Activated CD4-positive, alpha-beta T cell treated with anti-CD3 and anti-CD28 coated beads, Interleukin-2, amount 50 U/mL, for 4 hours (primary cell): ENCODE results near the gene USP2.

Source experiments
- DNase-seq, 2 experiments: peaks; one replicate each; pipeline ENCODE4 v3.0.0-alpha.2; 2020

Gene USP2

GRCh38 chr11:119375337-119376196, 5.9 kb downstream of the USP2 start:
- no peak for DNase-seq

DNA sequence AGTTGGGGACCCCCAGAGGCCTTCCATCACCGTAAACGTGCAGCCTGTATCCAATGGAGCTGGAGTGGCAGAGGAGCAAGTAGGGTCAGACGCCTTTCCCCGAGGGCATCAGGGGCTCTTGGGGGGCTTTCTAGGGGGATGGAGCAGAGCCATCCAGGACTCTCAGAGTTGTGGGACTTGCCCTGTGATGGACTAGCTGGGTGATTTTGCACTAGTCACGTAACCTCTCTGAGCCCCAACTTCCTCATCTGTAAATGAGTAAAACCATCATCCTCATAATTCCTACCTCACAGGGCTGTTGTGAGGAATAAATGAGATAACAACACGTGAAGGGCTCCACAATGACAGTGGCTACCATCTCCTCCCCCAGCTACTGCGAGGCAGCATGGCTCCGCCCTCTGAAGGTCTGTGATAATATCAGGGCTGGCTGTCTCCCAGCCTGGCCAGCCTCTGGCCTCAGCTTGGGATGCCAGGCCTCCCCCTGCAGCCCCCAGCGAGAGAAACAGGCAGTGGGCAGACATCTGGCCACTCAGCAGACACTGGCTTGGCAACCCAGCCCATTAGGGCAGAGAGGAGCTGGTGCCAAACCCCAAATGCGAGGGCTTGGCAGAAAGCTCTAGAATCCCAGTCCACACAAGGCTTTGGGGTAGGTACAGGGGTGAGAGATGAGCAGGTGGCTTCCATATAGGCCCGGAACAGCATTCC, 6.7 kb downstream of the USP2 start:
- no peak for DNase-seq

GRCh38 chr11:119373921-119374631, 7.4 kb downstream of the USP2 start:
- peak; percentile 25 to 28 for DNase-seq

- no peak for DNase-seq
Measured at GRCh38 chr11:119373059-119373920, 8.2 kb downstream of the USP2 start.

- no peak for DNase-seq
Measured at GRCh38 chr11:119372260-119373058, 9.0 kb downstream of the USP2 start.

DNA sequence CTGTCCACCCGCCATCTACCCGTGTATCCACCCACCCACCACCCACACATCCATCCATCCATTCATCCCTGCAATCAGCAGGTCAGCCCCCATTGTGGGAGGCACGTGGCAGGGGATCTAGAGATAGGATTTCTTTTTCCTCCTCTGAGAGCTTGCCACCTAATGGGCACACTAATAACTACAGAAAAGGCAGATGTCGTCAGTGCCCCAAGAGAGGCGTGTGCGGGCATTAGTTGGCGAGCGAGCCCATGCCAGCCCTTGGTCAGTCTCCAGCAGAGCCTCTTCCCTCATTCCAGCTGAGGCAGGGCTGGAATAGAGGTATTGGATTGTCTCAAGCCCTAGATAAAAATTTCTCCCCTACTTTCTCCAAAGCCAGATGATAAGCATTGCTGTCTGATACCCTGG, 9.7 kb downstream of the USP2 start:
- DNase-seq, result no peak

- no peak for DNase-seq
Measured at GRCh38 chr11:119371067-119371601, 10.4 kb downstream of the USP2 start.

- no peak for DNase-seq
Measured at GRCh38 chr11:119370486-119371046, 10.9 kb downstream of the USP2 start.

DNA sequence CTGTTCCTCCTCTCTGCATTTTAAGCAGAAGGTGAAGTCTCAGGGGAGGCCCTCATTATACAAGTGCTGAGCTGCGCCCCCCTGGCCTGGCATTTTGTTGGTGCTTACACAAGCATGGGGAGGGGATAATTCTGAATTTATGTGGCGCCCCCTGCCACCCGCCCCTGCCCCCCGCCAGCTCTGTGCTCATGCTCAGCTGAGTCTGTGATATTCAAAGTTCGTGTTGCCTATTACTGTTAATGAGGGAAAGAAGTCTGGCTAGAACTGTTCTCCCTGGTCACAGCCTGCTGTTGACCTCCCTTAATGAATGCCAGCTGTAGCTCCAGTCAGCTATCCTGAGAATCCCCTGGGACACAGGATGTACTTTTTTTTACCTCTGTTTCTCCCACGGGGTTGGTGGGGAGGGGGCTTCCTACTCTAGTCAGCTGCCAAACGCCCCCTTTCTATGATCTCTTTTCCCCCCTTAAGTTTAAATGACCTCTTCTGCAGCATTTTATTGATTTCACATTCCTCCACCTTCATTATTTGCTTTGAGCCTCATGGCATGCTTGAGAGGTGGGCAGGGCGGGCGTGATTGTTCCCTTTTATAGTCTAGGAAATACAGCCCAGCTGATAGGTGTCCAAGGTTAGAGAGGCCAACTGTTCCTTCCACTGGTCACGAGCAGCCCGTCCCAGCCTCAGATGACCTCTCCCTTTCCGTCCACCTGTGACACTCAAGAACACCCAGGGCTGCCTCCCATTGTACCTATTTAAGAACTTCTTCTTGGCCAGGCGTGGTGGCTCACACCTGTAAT, 12.2 kb downstream of the USP2 start:
- no peak for DNase-seq

DNA sequence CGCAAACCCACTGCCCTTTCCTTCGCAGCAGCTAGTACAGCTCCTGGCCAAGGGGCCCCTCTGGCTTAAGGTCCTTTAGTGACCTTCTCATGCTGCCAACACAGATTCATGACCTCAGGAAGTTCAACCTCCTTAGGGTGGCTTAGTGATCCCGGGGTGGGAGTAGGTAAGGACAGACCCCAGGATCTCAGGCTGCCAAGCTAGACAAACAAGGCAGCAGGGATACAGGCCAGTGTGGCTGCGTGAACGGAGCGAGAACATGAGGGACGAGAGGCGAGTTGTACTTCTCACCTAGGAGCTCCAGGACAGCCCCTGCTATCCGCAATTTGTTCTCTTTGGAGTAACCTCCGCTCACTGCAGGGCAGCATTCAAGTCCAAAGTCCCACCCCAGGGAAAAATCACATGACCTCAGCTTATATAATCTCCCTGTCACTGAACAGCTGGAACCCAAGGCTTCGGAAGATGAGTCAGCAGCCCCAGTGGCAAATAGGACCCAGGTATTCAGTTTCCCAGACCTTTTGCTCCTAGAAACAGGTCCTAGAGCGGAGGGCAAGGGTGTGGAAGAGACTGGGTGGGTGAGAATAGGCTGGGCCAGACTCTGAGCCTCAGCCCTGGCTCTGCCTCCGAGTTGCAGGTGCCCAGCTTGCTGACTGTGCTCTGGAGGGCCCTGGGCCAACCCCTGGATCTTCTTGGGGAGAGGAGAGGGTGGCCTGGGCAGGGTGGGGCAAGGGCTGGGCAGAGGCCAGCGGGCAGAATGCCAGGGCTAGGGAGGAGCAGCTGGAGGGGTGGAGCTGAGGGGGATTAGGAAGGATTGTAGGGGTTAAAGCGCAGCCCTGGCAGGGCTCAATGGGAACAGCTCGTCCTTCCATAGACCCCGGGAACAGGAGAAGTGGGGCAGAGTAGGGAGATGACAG, 13.1 kb downstream of the USP2 start:
- DNase-seq, result no peak

DNA sequence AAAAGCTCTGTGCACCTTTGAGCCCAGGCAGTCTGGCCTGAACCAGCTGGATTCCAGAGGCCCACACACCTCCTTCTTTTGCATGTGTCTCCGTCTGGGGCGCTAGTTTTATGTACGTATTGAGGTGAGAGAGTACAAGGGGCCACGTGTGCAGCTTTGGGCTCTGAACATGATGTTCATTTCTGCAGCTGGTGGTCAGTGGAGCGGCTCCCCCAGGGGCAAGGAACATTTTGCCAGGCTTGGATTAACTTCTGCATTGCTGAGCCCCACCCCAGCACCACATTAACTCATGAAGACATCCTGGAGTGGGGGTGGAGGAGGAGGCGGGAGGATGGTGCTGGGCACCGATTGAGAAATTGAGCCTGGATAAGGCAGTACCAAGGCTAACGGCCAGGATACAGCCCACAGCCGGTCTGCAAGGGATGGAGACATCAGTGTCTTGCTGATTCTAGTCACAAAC, 13.8 kb downstream of the USP2 start:
- no peak for DNase-seq

DNA sequence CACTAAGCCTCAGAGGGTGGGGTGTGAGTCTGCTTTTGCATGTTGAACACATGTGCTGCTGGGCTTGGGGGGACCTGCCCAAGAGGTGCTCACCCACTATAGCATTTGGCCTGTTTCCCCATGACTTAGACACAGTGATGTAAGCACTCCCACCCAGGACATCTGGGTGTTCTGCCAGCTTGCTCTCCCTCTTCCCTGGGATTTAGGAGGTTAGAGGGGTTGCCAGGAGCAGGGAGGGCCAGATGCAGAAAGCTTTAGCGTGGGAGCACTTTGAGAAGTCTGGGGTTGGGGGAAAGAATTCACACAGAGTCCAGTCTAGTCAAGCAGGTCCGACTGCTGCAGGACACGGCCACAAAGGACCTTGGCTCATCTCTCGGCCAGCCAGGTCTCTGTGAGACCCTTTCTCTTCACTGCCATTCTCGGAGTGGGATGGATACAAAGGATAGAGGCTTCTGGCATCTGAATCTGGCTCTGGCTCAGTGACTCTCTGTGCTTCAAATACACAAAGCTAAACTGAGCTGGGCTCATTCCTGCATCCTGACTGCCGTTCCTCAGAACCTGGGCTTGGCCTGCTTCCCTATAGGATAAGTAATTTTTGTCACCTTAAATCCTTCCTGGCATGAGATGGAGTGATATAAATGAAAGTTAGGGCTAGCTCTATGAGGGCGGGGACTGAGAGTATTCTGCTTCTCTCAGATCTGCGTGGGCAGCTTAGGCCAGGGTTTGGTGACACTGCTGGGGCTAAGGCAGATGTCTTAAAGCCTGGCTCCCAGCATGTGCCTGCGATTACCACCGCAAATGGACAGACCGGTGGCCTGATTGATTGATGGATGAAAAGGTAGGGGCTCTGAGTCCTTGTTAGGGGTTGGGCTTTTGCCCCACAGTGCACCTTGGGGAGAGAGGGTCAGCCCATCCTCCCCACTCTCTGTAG, 14.5 kb downstream of the USP2 start:
- DNase-seq, result no peak

- no peak for DNase-seq
Measured at GRCh38 chr11:119365071-119365591, 16.4 kb downstream of the USP2 start.

DNA sequence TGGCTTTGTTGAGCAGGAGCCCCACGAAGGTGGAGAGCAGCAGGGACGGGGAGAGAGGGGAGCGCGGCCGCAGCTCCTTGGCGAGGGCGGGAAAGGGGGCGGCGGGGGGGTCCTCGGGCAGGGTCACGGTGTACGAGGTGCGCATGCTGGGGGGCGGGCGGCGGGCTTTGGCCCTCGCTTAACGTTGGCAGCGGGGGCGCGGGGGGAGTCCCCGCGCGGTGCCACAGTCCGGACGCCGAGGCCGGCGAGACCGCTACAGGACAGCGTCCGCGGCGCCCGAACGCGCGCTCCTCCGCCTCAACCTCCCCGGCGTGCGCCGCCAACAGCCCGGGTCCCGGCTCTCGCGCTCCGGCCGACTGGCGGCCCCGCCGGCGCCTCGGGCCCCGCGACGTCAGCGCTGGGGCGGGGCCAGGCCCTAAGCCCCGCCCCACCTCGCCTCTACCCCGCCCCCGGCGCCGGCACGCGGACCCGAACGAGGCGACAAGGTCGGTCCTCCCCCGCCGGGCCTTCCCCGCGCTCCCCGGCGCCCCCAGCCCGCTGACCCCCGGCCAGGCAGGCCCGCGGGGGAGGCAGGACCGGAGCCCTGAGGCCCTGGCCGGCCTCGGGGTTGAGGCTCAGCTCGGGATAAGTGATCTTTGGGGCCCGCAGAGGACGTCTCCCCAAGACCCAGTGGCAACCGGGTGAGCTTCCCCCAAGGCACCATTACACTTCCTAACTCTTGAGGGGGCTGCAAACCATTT, 17.5 kb downstream of the USP2 start:
- DNase-seq, result peak; percentile 38 to 39

DNA sequence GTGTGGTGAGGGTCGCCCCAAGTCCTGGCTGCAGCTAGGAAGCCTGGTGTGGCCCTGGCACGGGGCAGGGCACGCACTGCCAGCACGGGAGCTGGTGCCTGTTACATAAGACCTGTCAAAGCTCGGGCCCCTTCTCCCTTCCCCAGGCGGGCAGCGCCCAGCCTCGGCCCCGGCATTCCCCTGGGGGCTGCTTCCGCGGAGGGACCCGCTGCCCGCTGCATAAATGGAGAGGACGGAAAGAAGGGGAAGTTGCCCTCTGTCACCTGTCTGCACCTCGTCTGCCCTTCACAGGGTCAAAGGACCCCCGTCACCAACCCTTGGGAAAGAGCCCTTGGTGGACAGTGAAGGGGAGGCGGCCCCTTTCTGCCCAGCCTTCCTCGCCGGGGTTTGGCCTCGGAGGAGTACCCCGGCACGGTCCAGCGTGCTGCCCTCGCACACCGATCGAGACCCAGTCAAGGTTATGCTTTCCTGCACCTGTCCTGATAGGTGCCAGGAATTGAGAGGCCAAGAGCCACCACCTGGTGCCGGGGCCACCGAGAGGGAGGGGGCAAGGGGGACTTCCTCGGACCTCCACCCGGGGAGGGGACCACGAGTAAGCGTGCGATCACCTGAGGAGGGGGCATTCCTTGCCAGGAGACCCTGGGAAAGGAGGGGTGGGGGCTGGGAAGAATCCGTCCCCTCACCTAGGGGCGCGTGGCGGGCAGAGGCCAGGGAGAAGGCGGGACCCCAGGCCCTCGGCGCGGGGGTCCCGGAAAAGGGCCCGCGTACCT, 18.2 kb downstream of the USP2 start:
- DNase-seq, result no peak

DNA sequence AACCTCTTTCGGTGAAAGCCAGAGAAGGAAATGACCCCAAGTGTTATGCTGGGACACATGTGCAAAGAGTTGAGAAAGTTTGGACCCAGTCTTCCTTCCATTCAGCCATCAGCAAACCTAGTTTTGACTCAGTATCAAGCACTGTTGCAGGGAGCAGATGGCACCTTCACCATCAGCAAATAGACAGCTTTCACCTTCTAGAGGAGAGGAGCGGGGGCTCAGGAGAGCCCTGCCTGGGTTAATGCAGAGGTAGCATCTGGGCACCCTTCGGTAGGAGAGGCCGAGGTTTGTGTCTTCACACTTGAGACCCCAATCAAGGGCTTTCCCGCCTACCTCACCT, 18.8 kb downstream of the USP2 start:
- DNase-seq, result no peak
